HepG2 (cell line): ENCODE measurements around the gene FAM240A. TPM values are rescaled to one million over a fixed set of nuclear protein-coding genes. Genes with fewer than 3 reads are reported as not detected.

ENCODE experiments used
- CENPX ChIP-seq: sonication (generic); formaldehyde crosslinking; IDR thresholded peaks from 2 replicates; pipeline ENCODE4 v1.9.0; 2021; ENCODE audit warnings: mild to moderate bottlenecking, missing genetic modification reagents, moderate library complexity
- GTF3A ChIP-seq: sonication (generic); formaldehyde crosslinking; conservative IDR thresholded peaks from 2 replicates; pipeline ENCODE4 v1.4.0; 2020; ENCODE audit warnings: mild to moderate bottlenecking, missing genetic modification reagents
- HMGXB3 ChIP-seq: sonication (generic); formaldehyde crosslinking; IDR thresholded peaks from 2 replicates; pipeline ENCODE4 v1.4.0; 2020; ENCODE audit warnings: missing genetic modification reagents, borderline replicate concordance
- JARID2 ChIP-seq: sonication (generic); formaldehyde crosslinking; IDR thresholded peaks from 2 replicates; pipeline ENCODE4 v1.8.1; 2023; ENCODE audit warnings: missing genetic modification reagents, inconsistent platforms; ENCODE audit not compliant: insufficient replicate concordance
- PHF8 ChIP-seq: sonication (generic); formaldehyde crosslinking; IDR thresholded peaks from 2 replicates; pipeline ENCODE4 v1.5.0; 2020; ENCODE audit warnings: missing genetic modification reagents
- ZBTB26 ChIP-seq: IDR thresholded peaks from 2 replicates; pipeline ENCODE4 v1.6.1; 2016; ENCODE audit warnings: missing compliant biosample characterization, missing genetic modification reagents, borderline replicate concordance
- ZNF224 ChIP-seq: sonication (generic); formaldehyde crosslinking; IDR thresholded peaks from 2 replicates; pipeline ENCODE4 v1.5.0; 2020; ENCODE audit warnings: mild to moderate bottlenecking, missing genetic modification reagents
- ZNF230 ChIP-seq: sonication (generic); formaldehyde crosslinking; IDR thresholded peaks from 2 replicates; pipeline ENCODE4 v1.4.0; 2020; ENCODE audit warnings: mild to moderate bottlenecking, missing genetic modification reagents
- ZNF367 ChIP-seq: sonication (generic); formaldehyde crosslinking; IDR thresholded peaks from 2 replicates; pipeline ENCODE4 v1.4.0; 2020; ENCODE audit warnings: missing genetic modification reagents, borderline replicate concordance
- ZNF407 ChIP-seq: sonication (generic); formaldehyde crosslinking; IDR thresholded peaks from one replicate; pipeline ENCODE4 v1.5.1; 2020; ENCODE audit warnings: mild to moderate bottlenecking, missing genetic modification reagents; ENCODE audit errors: not compliant biosample characterization
- ZNF709 ChIP-seq: sonication (generic); formaldehyde crosslinking; IDR thresholded peaks from 2 replicates; pipeline ENCODE4 v1.5.0; 2020; ENCODE audit warnings: mild to moderate bottlenecking, missing genetic modification reagents
- ZNF83 ChIP-seq: sonication (generic); formaldehyde crosslinking; IDR thresholded peaks from 2 replicates; pipeline ENCODE4 v1.4.0; 2020; ENCODE audit warnings: missing genetic modification reagents, mild to moderate bottlenecking, borderline replicate concordance
- polyA plus RNA-seq, 8 experiments: library from polyadenylated mRNA; depleted of rRNA in 3 of 8; stranded (reverse) in 7 of 8; unstranded in 1 of 8; fragments of >200 nt; fragmentation: Illumina TruSeq in 4 of 8; extraction: Trizol in 4 of 8; gene quantifications; 2 replicates each; pipeline versions ENCODE4 v1.2.1 to v1.2.3, GENCODE V29; 2011 to 2016; ENCODE audit warnings: low read depth in 4 of 8, missing spikeins in 1 of 8, mixed read lengths in 1 of 8; ENCODE audit not compliant: insufficient read depth in 1 of 8
- total RNA-seq, 5 experiments: library from RNA; depleted of rRNA; stranded (reverse); fragments of >200 nt; fragmentation: Illumina TruSeq; extraction: Trizol; gene quantifications; 2 replicates each; pipeline ENCODE4 v1.2.3, GENCODE V29; 2016; ENCODE audit warnings: low read depth in 1 of 5

FAM240A gene
- total and polyA plus RNA-seq, 2 of the 13 experiments (the other 11 are each of a cell fraction or from before 2014, with no cell fraction given): not detected

GRCh38 chr3:46667657-46668056 is 55.3 kb downstream of the FAM240A start (continued):
- TF ChIP-seq ZNF407 (CRISPR knock-in tag) (no peak), PHF8 (no peak), ZNF230 (no peak), CENPX (CRISPR knock-in tag) (no peak), ZNF83 (no peak), ZNF224 (CRISPR knock-in tag) (no peak), ZNF709 (CRISPR knock-in tag) (no peak), HMGXB3 (CRISPR knock-in tag) (no peak), ZNF367 (CRISPR knock-in tag) (no peak), GTF3A (no peak), ZBTB26 (CRISPR knock-in tag) (no peak), JARID2 (CRISPR knock-in tag) (no peak)
- TF ChIP-seq, all 625 proteins: peak for 0
